Neural cell (in vitro differentiated cells): ENCODE measurements around the gene NEDD4L. TPM values are rescaled to one million over a fixed set of nuclear protein-coding genes. Genes with fewer than 3 reads are reported as not detected.

Source experiments
- H2AFZ ChIP-seq: fragments of 200-600, 300-800 bp; sonication (generic), shearing (Covaris generic); 2 replicates; pipeline ENCODE4 v1.6.0; 2014; ENCODE audit warnings: low read depth, mild to moderate bottlenecking, antibody characterized with exemption, low read length, moderate library complexity
- H3F3A ChIP-seq: fragments of 200-600 bp; shearing (Covaris generic); 2 replicates; pipeline ENCODE4 v1.6.1; 2016; ENCODE audit warnings: mild to moderate bottlenecking, moderate library complexity, mixed read lengths, antibody characterized with exemption, low read length; ENCODE audit not compliant: insufficient read depth, poor library complexity, severe bottlenecking
- H3K27ac ChIP-seq: fragments of 200-600, 300-800 bp; sonication (generic), shearing (Covaris generic); 2 replicates; pipeline ENCODE4 v1.5.1; 2014; ENCODE audit warnings: mild to moderate bottlenecking, low read length, moderate library complexity
- H3K27me3 ChIP-seq: fragments of 300-800, 200-600 bp; sonication (generic), shearing (Covaris generic); 2 replicates; pipeline ENCODE4 v1.6.0; 2014; ENCODE audit warnings: mild to moderate bottlenecking, low read depth, low read length, moderate library complexity; ENCODE audit not compliant: insufficient read depth
- H3K36me3 ChIP-seq: fragments of 300-800, 200-600 bp; sonication (generic), shearing (Covaris generic); 2 replicates; pipeline ENCODE4 v1.5.1; 2014; ENCODE audit warnings: mild to moderate bottlenecking, antibody characterized with exemption, low read length, moderate library complexity; ENCODE audit not compliant: insufficient read depth
- H3K4me2 ChIP-seq: fragments of 300-800, 200-600 bp; sonication (generic), shearing (Covaris generic); 2 replicates; pipeline ENCODE4 v1.6.0; 2014; ENCODE audit warnings: mild to moderate bottlenecking, low read length
- H3K4me3 ChIP-seq: fragments of 300-800, 200-600 bp; sonication (generic), shearing (Covaris generic); 2 replicates; pipeline ENCODE4 v1.5.1; 2014; ENCODE audit warnings: mild to moderate bottlenecking, low read length, moderate library complexity
- H3K79me2 ChIP-seq: fragments of 200-600 bp; shearing (Covaris generic); replicated peaks from 2 replicates; pipeline ENCODE4 v1.6.0; 2014; ENCODE audit warnings: mild to moderate bottlenecking, low read length, moderate library complexity; ENCODE audit not compliant: insufficient read depth
- H3K9ac ChIP-seq: fragments of 300-800, 200-600 bp; sonication (generic), shearing (Covaris generic); 2 replicates; pipeline ENCODE4 v1.6.1; 2016; ENCODE audit warnings: mild to moderate bottlenecking, low read length, mixed read lengths
- H3K9me2 ChIP-seq: fragments of 200-600 bp; shearing (Covaris generic); 2 replicates; pipeline ENCODE4 v1.6.1; 2016; ENCODE audit warnings: mild to moderate bottlenecking, low read length, mixed read lengths; ENCODE audit not compliant: insufficient read depth
- H3K9me3 ChIP-seq: fragments of 200-600, 300-800 bp; sonication (generic), shearing (Covaris generic); 2 replicates; pipeline ENCODE4 v1.6.1; 2016; ENCODE audit warnings: mild to moderate bottlenecking, mixed run types, low read length, moderate library complexity, mixed read lengths
- H4K20me1 ChIP-seq: fragments of 200-600 bp; shearing (Covaris generic); 2 replicates; pipeline ENCODE4 v1.6.1; 2016; ENCODE audit warnings: mild to moderate bottlenecking, mixed run types; ENCODE audit not compliant: insufficient read depth
- CTCF ChIP-seq: fragments of 450-650 bp; IDR thresholded peaks from 2 replicates; pipeline ENCODE4 v1.5.1; 2014; ENCODE audit warnings: antibody characterized with exemption, mild to moderate bottlenecking, moderate library complexity; ENCODE audit not compliant: poor library complexity, severe bottlenecking
- EP300 ChIP-seq: fragments of 450-650 bp; conservative IDR thresholded peaks from 2 replicates; pipeline ENCODE4 v1.6.1; 2014; ENCODE audit warnings: antibody characterized with exemption, mild to moderate bottlenecking, moderate library complexity; ENCODE audit not compliant: poor library complexity, severe bottlenecking
- EZH2 ChIP-seq: fragments of 200-600, 300-800 bp; shearing (Covaris generic), sonication (generic); IDR thresholded peaks from 2 replicates; pipeline ENCODE4 v1.6.1; 2014; ENCODE audit warnings: antibody characterized with exemption, low read length, borderline replicate concordance, mild to moderate bottlenecking; ENCODE audit not compliant: insufficient read depth, poor library complexity, severe bottlenecking
- MXI1 ChIP-seq: fragments of 450-650 bp; conservative IDR thresholded peaks from 2 replicates; pipeline ENCODE4 v1.6.1; 2014; ENCODE audit warnings: antibody characterized with exemption, mild to moderate bottlenecking; ENCODE audit not compliant: poor library complexity, severe bottlenecking
- POLR2AphosphoS5 ChIP-seq: IDR thresholded peaks from 2 replicates; pipeline ENCODE4 v1.6.1; 2012
- RAD21 ChIP-seq: fragments of 450-650 bp; conservative IDR thresholded peaks from 2 replicates; pipeline ENCODE4 v1.6.1; 2014; ENCODE audit warnings: antibody characterized with exemption, mild to moderate bottlenecking, moderate library complexity
- REST ChIP-seq: IDR thresholded peaks from 2 replicates; pipeline ENCODE4 v1.6.1; 2012; ENCODE audit warnings: borderline replicate concordance
- SMC3 ChIP-seq: fragments of 450-650 bp; conservative IDR thresholded peaks from 2 replicates; pipeline ENCODE4 v1.6.1; 2014; ENCODE audit warnings: antibody characterized with exemption, mild to moderate bottlenecking, moderate library complexity; ENCODE audit not compliant: poor library complexity
- TAF1 ChIP-seq: IDR thresholded peaks from 2 replicates; pipeline ENCODE4 v1.6.1; 2012; ENCODE audit warnings: low read depth
- polyA plus RNA-seq: library from polyadenylated mRNA; depleted of rRNA; stranded (reverse); fragments of >200 nt; gene quantifications from 2 replicates; pipeline ENCODE4 v1.2.3, GENCODE V29; 2014

The NEDD4L gene
- polyA plus RNA-seq, 1 donor from 2014 or later: 97.9 TPM

- Histone ChIP-seq H3K4me2 (no peak overlapping the region), H3K9me3 (no peaks in the 10 kb centered on the region), H3K27me3 (no peaks in the 10 kb centered on the region), H3K27ac (no peak overlapping the region), H3K9ac (no peak overlapping the region), H3K79me2 (peaks cover 42% of the 10 kb centered on the region), H3F3A (no peaks in the 10 kb centered on the region), H4K20me1 (no peaks in the 10 kb centered on the region), H3K36me3 (no peaks in the 10 kb centered on the region), H3K4me3 (no peak overlapping the region), H2AFZ (no peak overlapping the region), H3K9me2 (no peaks in the 10 kb centered on the region)
- TF ChIP-seq EP300: no peak
- no peak for TF ChIP-seq REST
- TF ChIP-seq EZH2: no peak
- no peak for TF ChIP-seq RAD21
- TF ChIP-seq TAF1: no peak
- TF ChIP-seq CTCF: no peak
- no peak for TF ChIP-seq POLR2AphosphoS5
- TF ChIP-seq MXI1: no peak
- TF ChIP-seq SMC3: no peak
Measured at GRCh38 chr18:58217052-58217451, 173.0 kb downstream of the NEDD4L start.

DNA sequence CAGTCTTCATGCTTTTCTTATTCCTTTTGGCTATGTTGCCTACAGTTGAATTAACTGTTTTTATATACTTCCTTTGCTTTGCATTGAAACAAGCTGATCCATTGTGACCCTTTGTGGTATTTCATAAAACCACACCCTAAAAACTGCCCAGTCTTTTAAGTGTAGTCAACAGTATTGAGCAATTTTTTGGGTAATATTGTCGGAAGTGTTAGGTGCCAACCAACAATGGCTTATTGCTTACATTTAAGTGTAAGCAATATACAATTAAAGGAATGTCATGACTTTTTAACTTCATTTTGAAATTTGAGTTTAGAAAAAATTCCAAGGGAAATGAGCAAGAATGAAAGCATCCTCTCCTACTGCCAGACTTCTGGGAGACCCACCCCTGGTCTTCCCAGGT, 174.1 kb downstream of the NEDD4L start:
- Histone ChIP-seq H3K4me2 (no peak overlapping the region), H3K79me2 (peaks cover 50% of the 10 kb centered on the region)

More for the DNA sequence above, 174.1 kb downstream of the NEDD4L start:
- no peak overlapping the region for H3K9ac ChIP-seq
- H2AFZ ChIP-seq: no peak overlapping the region
- no peaks in the 10 kb centered on the region for H4K20me1 ChIP-seq
- no peak overlapping the region for H3K4me3 ChIP-seq
- H3F3A ChIP-seq: no peaks in the 10 kb centered on the region
- H3K9me2 ChIP-seq: no peaks in the 10 kb centered on the region
- no peaks in the 10 kb centered on the region for H3K36me3 ChIP-seq
- H3K9me3 ChIP-seq: no peaks in the 10 kb centered on the region
- TF ChIP-seq SMC3 (no peak), TAF1 (no peak), RAD21 (no peak), POLR2AphosphoS5 (no peak), EP300 (no peak), EZH2 (no peak), CTCF (no peak), REST (no peak), MXI1 (no peak)
- H3K27ac ChIP-seq: no peak overlapping the region
- no peaks in the 10 kb centered on the region for H3K27me3 ChIP-seq
